ENCODE data around the gene ALB.
"Not testable (repeated sequence)": the region's sequence is repeated elsewhere in the genome, so short reads cannot be mapped to it uniquely, and the experiment has no call there.

DNA sequence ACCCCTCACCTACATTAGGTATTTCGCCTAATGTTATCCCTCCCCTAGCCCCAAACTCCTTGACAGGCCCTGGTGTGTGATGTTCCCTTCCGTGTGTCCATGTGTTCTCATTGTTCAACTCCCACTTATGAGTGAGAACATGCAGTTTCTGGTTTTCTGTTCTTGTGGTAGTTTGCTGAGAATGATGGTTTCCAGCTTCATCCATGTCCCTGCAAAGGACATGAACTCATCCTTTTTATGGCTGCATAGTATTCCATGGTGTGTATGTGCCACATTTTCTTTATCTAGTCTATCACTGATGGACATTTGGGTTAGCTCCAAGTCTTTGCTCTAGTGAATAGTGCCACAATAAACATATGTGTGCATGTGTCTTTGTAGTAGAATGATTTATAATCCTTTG, 14.4 kb upstream of the ALB start:
- not testable (repeated sequence) for TF ChIP-seq SP1 (IDR thresholded peaks at IDR 0.05); BHLHE40 (IDR thresholded peaks at IDR 0.05; ENCODE audit: borderline replicate concordance); ARNT (IDR thresholded peaks at IDR 0.05); LEF1 (IDR thresholded peaks at IDR 0.05; ENCODE audit: borderline replicate concordance); FOXM1 (IDR thresholded peaks at IDR 0.05; ENCODE audit: borderline replicate concordance); ZNF384 (IDR thresholded peaks at IDR 0.05); HDGF (IDR thresholded peaks at IDR 0.05; ENCODE audit: borderline replicate concordance); ELF4 (IDR thresholded peaks at IDR 0.05); TARDBP (IDR thresholded peaks at IDR 0.05); FOXA1 (IDR thresholded peaks at IDR 0.05)
- TF ChIP-seq, protein P1, sequence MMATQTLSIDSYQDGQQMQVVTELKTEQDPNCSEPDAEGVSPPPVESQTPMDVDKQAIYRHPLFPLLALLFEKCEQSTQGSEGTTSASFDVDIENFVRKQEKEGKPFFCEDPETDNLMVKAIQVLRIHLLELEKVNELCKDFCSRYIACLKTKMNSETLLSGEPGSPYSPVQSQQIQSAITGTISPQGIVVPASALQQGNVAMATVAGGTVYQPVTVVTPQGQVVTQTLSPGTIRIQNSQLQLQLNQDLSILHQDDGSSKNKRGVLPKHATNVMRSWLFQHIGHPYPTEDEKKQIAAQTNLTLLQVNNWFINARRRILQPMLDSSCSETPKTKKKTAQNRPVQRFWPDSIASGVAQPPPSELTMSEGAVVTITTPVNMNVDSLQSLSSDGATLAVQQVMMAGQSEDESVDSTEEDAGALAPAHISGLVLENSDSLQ (IDR thresholded peaks at IDR 0.05), result not testable (repeated sequence)
